ENCODE results near the gene PI4KA.
"Not testable (repeated sequence)": the region's sequence is repeated elsewhere in the genome, so short reads cannot be mapped to it uniquely, and the experiment has no call there.

PI4KA gene

GRCh38 chr22:20858615-20859416, at the start of gene PI4KA, which contains the start of gene SNAP29:
TSS of gene PI4KA (minus strand) at chr22:20858811. CDS start at chr22:20858725, 86 bp downstream.
TSS of gene SNAP29 (plus strand) at chr22:20859007. CDS start at chr22:20859111, 104 bp downstream.
- peak; percentile 84 for DNase-seq

GRCh38 chr22:20906387-20906767, 47.8 kb upstream of the PI4KA start:
- no peak for DNase-seq

- no peak for DNase-seq
These were observed 47.1 kb upstream of the PI4KA start for GRCh38 chr22:20905415-20906386.

GRCh38 chr22:20904980-20905355, 46.4 kb upstream of the PI4KA start:
- no peak for DNase-seq

GRCh38 chr22:20904008-20904979, 45.7 kb upstream of the PI4KA start:
- no peak for DNase-seq

GRCh38 chr22:20903093-20903492, 44.5 kb upstream of the PI4KA start:
- DNase-seq: no peak

GRCh38 chr22:20901093-20902033, 42.8 kb upstream of the PI4KA start:
- DNase-seq: not testable (repeated sequence)

- DNase-seq: no peak
These were observed 41.3 kb upstream of the PI4KA start for GRCh38 chr22:20899827-20900423.

GRCh38 chr22:20897737-20898136, 39.1 kb upstream of the PI4KA start:
- DNase-seq: not testable (repeated sequence)

- no peak for DNase-seq
These were observed 32.4 kb upstream of the PI4KA start for GRCh38 chr22:20890975-20891374.

GRCh38 chr22:20889904-20890540, 31.4 kb upstream of the PI4KA start:
- no peak for DNase-seq

- no peak for DNase-seq
These were observed 30.6 kb upstream of the PI4KA start for GRCh38 chr22:20889025-20889704.

- DNase-seq: no peak
These were observed 28.8 kb upstream of the PI4KA start for GRCh38 chr22:20887375-20887774.

GRCh38 chr22:20885557-20886323, 27.1 kb upstream of the PI4KA start:
- peak; percentile 37 for DNase-seq

GRCh38 chr22:20885017-20885556, 26.5 kb upstream of the PI4KA start:
- DNase-seq: no peak

GRCh38 chr22:20884454-20884853, 25.8 kb upstream of the PI4KA start:
- DNase-seq: no peak

GRCh38 chr22:20882855-20883254, 24.2 kb upstream of the PI4KA start:
- no peak for DNase-seq

Measured in NCI-H510A treated with DMSO at 0.1 percent for 48 hours (cell line).